Upper lobe of right lung (tissue), 1 donor: ENCODE data around the gene CCR2. TPM values are rescaled to one million over a fixed set of nuclear protein-coding genes. Genes with fewer than 3 reads are reported as not detected.

Experiments used
- ATAC-seq: fragments of 200-7000 bp; cut with Tn5 transposase; one replicate; pipeline ENCODE4 v1.9.1; 2020; ENCODE audit warnings: mild to moderate bottlenecking, moderate library complexity
- DNase-seq: peaks from one replicate; pipeline ENCODE4 v3.0.0-alpha.2; 2020
- H3K27ac ChIP-seq: fragments of 200-600 bp; one replicate; pipeline ENCODE4 v1.8.0; 2022
- H3K27me3 ChIP-seq: fragments of 200-600 bp; one replicate; pipeline ENCODE4 v1.8.0; 2022; ENCODE audit warnings: mild to moderate bottlenecking
- H3K36me3 ChIP-seq: fragments of 200-600 bp; one replicate; pipeline ENCODE4 v1.8.0; 2022
- H3K4me1 ChIP-seq: fragments of 200-600 bp; one replicate; pipeline ENCODE4 v1.8.0; 2022
- H3K4me3 ChIP-seq: fragments of 200-600 bp; one replicate; pipeline ENCODE4 v1.8.0; 2022; ENCODE audit warnings: mild to moderate bottlenecking
- H3K9me3 ChIP-seq: fragments of 200-600 bp; one replicate; pipeline ENCODE4 v1.8.0; 2022
- intact Hi-C: fragments of 100-400 bp; cut with DNase I; formaldehyde crosslinking; loops from one replicate; pipeline ENCODE4 v1.11.0; 2022
- total RNA-seq: library from RNA; stranded (reverse); fragmentation: NEBNext Ultra II Directional; extraction: Animal tissue kit (Norgen Biotek cat#: 25700); gene quantifications from one replicate; pipeline ENCODE4 v1.2.1, GENCODE V29; 2021
- TF ChIP-seq, protein P1 (sequence below): fragments of 200-600 bp; IDR thresholded peaks from one replicate; pipeline ENCODE4 v1.8.0; 2022; ENCODE audit warnings: antibody characterized with exemption
- donor health status: DM: no; HTN: yes; CAD: no; lungs with severe emphysema.

Gene CCR2
- total RNA-seq, 1 donor from 2014 or later = 17.8 TPM

DNA sequence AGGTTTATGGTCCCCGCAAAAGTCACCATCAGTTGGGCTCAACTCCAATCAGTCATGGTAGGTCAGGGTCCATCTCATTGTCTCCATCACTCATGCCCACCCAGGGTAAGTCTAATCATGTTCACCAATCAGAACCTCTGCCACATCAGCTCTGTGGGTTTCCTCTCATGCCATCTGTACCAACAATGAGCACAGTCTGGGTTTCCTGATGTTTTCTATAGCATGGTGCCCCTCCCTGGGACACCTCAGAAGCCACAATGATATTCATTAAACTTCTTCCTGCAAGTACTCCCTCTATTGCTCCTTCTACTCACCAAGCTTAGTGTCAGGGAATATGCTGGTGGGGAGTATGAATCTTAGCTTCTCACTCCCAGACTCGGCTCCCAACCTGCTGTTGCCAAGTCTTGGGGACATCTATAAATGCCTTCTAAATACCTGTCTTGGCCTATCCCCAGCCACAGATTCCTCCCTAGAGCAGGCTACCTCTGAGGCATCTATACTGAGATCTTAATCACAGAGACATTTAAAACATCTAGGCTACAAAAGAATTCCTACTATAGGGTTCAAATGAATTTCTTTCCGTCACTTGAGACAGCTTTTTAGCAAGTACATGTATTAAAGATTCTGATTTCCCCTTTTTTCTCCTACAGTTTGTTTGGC, 5.0 kb upstream of the CCR2 start:
- Histone ChIP-seq H3K36me3 (no peaks in the 10 kb centered on the region), H3K27ac (no peak overlapping the region), H3K27me3 (no peaks in the 10 kb centered on the region), H3K4me3 (no peak overlapping the region), H3K9me3 (no peaks in the 10 kb centered on the region), H3K4me1 (no peaks in the 10 kb centered on the region)
- ATAC-seq (no peak), DNase-seq (no peak)
- intact Hi-C loops = no loop called here
- TF ChIP-seq, protein P1, sequence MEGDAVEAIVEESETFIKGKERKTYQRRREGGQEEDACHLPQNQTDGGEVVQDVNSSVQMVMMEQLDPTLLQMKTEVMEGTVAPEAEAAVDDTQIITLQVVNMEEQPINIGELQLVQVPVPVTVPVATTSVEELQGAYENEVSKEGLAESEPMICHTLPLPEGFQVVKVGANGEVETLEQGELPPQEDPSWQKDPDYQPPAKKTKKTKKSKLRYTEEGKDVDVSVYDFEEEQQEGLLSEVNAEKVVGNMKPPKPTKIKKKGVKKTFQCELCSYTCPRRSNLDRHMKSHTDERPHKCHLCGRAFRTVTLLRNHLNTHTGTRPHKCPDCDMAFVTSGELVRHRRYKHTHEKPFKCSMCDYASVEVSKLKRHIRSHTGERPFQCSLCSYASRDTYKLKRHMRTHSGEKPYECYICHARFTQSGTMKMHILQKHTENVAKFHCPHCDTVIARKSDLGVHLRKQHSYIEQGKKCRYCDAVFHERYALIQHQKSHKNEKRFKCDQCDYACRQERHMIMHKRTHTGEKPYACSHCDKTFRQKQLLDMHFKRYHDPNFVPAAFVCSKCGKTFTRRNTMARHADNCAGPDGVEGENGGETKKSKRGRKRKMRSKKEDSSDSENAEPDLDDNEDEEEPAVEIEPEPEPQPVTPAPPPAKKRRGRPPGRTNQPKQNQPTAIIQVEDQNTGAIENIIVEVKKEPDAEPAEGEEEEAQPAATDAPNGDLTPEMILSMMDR = no peak

GRCh38 chr3:46349484-46350261, 4.2 kb upstream of the CCR2 start:
- Histone ChIP-seq H3K4me1 (no peaks in the 10 kb centered on the region), H3K9me3 (no peaks in the 10 kb centered on the region), H3K36me3 (no peaks in the 10 kb centered on the region), H3K4me3 (no peak overlapping the region), H3K27ac (no peak overlapping the region), H3K27me3 (no peaks in the 10 kb centered on the region)
- intact Hi-C loops = no loop called here
- ATAC-seq = no peak
- TF ChIP-seq, protein P1 = no peak
- no peak for DNase-seq

GRCh38 chr3:46350262-46350565, 3.7 kb upstream of the CCR2 start:
- H3K27ac ChIP-seq = no peak overlapping the region

DNA sequence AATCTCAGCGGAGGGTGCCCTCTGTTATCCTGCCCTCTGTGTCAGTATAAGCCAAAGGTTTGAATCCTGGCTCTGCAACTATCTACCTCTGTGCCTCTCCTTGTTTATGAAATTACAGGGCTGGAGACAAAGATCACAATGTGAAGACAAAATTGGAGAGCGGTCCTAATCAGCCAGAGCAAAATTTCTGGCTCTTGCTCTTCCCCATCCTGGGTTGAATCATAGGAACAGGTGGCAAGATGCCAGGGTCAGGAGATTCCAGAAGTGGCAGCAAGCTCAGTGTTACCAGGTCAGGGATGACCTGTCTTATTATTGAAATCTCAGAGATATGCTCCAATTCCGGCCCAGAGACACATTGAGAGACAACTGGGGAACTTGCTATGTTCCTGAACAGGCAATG, 2.3 kb upstream of the CCR2 start:
- DNase-seq (no peak), ATAC-seq (no peak)
- Histone ChIP-seq H3K4me1 (no peaks in the 10 kb centered on the region), H3K27me3 (no peaks in the 10 kb centered on the region), H3K9me3 (no peaks in the 10 kb centered on the region), H3K36me3 (no peaks in the 10 kb centered on the region), H3K4me3 (no peak overlapping the region), H3K27ac (no peak overlapping the region)
- intact Hi-C loops = no loop called here
- TF ChIP-seq, protein P1 = no peak

More at GRCh38 chr3:46350262-46350565, 3.7 kb upstream of the CCR2 start:
- H3K27me3 ChIP-seq = no peaks in the 10 kb centered on the region
- no peak overlapping the region for H3K4me3 ChIP-seq
- ATAC-seq = no peak
- intact Hi-C loops = no loop called here
- no peak for DNase-seq
- no peaks in the 10 kb centered on the region for H3K36me3 ChIP-seq
- TF ChIP-seq, protein P1 = no peak
- no peaks in the 10 kb centered on the region for H3K9me3 ChIP-seq
- H3K4me1 ChIP-seq = no peaks in the 10 kb centered on the region

DNA sequence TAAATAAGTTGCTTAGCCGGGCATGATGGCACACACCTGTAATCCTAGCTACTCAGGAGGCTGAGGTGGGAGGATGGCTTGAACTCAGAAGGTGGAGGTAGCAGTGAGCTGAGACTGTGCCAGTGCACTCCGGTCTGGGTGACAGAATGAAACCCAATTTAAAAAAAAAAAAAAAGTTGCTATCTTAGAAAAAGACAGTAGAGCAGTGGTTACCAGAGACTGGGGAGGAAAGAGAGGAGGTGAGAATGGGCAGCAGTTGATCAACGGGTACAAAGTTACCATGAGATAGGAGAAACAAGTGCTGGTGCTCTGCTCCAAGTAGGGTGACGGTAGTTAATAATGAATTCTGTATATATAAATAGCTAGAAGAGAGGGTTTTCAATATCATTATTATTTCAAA, 821 bp upstream of the CCR2 start:
- intact Hi-C loops = no loop called here
- no peak for ATAC-seq
- TF ChIP-seq, protein P1 = no peak

More for the DNA sequence above, 821 bp upstream of the CCR2 start:
- Histone ChIP-seq H3K27me3 (no peaks in the 10 kb centered on the region), H3K27ac (no peak overlapping the region), H3K4me3 (no peak overlapping the region), H3K9me3 (no peaks in the 10 kb centered on the region), H3K36me3 (no peaks in the 10 kb centered on the region), H3K4me1 (no peaks in the 10 kb centered on the region)
- DNase-seq = no peak
